IMR-90 (cell line): ENCODE measurements around the gene AADACL3. TPM values are rescaled to one million over a fixed set of nuclear protein-coding genes. Genes with fewer than 3 reads are reported as not detected.

ENCODE experiments used
- ATAC-seq: fragments of 200-7000 bp; cut with Tn5 transposase; 2 replicates; pipeline ENCODE4 v1.9.1; 2020; ENCODE audit warnings: low read depth, mild to moderate bottlenecking, moderate library complexity
- BruUV-seq: library from RNA; stranded (reverse); fragments of 400-500 nt; replicated peaks from 2 replicates; lab custom pipeline; 2021; lab: Mats Ljungman, UMichigan
- CTCF ChIA-PET: fragments of 300-600 bp; formaldehyde crosslinking; extraction: SDS; loops from one replicate; lab custom pipeline; 2021; ENCODE audit warnings: antibody characterized with exemption; lab: Yijun Ruan, JAX
- POLR2A ChIA-PET: fragments of 300-600 bp; sonication (Branson Sonifier 250); formaldehyde crosslinking; loops from one replicate; lab custom pipeline; 2022; ENCODE audit warnings: antibody characterized with exemption; ENCODE audit not compliant: unreplicated experiment; lab: Charles Lee
- DNase-seq: peaks from one replicate; pipeline ENCODE4 v3.0.0; 2013
- H2AFZ ChIP-seq: replicated peaks from 2 replicates; pipeline ENCODE3; 2013; ENCODE audit warnings: low read length, mild to moderate bottlenecking; ENCODE audit not compliant: poor library complexity
- H2AK5ac ChIP-seq: 2 replicates; pipeline ENCODE4 v1.6.1; 2013; ENCODE audit warnings: low read depth, low read length, inconsistent platforms
- H2AK9ac ChIP-seq: replicated peaks from 2 replicates; pipeline ENCODE3; 2013; ENCODE audit warnings: mild to moderate bottlenecking, low read depth, low read length, moderate library complexity; ENCODE audit not compliant: poor library complexity
- H2BK120ac ChIP-seq: 2 replicates; pipeline ENCODE4 v1.6.1; 2013; ENCODE audit warnings: low read depth, low read length, inconsistent platforms
- H2BK15ac ChIP-seq: 3 replicates; pipeline ENCODE4 v1.6.1; 2013; ENCODE audit warnings: low read depth, low read length, inconsistent platforms
- H2BK20ac ChIP-seq: 2 replicates; pipeline ENCODE4 v1.6.1; 2013; ENCODE audit warnings: low read depth, mild to moderate bottlenecking, inconsistent platforms, low read length, moderate library complexity
- H2BK5ac ChIP-seq: 2 replicates; pipeline ENCODE4 v1.6.1; 2013; ENCODE audit warnings: mild to moderate bottlenecking, low read depth, low read length, inconsistent platforms; ENCODE audit not compliant: poor library complexity, severe bottlenecking
- H3K14ac ChIP-seq: replicated peaks from 2 replicates; pipeline ENCODE4 v1.6.1; 2013; ENCODE audit warnings: low read depth, low read length, inconsistent platforms
- H3K18ac ChIP-seq: 2 replicates; pipeline ENCODE4 v1.6.1; 2013; ENCODE audit warnings: low read depth, low read length, control low read depth
- H3K23ac ChIP-seq: 2 replicates; pipeline ENCODE4 v1.6.1; 2013; ENCODE audit warnings: low read depth, low read length, inconsistent platforms
- H3K27ac ChIP-seq: 2 replicates; pipeline ENCODE4 v1.5.1; 2013; ENCODE audit warnings: mild to moderate bottlenecking, control low read depth, low read length; ENCODE audit not compliant: insufficient read depth
- H3K27me3 ChIP-seq: 2 replicates; pipeline ENCODE4 v1.6.1; 2013; ENCODE audit warnings: low read length; ENCODE audit not compliant: control insufficient read depth, insufficient read depth
- H3K36me3 ChIP-seq: 2 replicates; pipeline ENCODE4 v1.6.1; 2013; ENCODE audit warnings: low read length, mixed read lengths; ENCODE audit not compliant: control insufficient read depth, insufficient read depth
- H3K4ac ChIP-seq: 2 replicates; pipeline ENCODE4 v1.6.1; 2013; ENCODE audit warnings: low read depth, low read length, inconsistent platforms
- H3K4me1 ChIP-seq: 2 replicates; pipeline ENCODE4 v1.6.1; 2013; ENCODE audit warnings: low read length, mixed read lengths; ENCODE audit not compliant: control insufficient read depth, insufficient read depth
- H3K4me2 ChIP-seq: 2 replicates; pipeline ENCODE4 v1.6.1; 2013; ENCODE audit warnings: low read depth, mild to moderate bottlenecking, control low read depth, low read length, moderate library complexity
- H3K4me3 ChIP-seq: 2 replicates; pipeline ENCODE4 v1.5.1; 2013; ENCODE audit warnings: low read depth, mild to moderate bottlenecking, control low read depth, low read length, moderate library complexity; ENCODE audit not compliant: insufficient read depth
- H3K56ac ChIP-seq: 2 replicates; pipeline ENCODE4 v1.6.1; 2013; ENCODE audit warnings: low read length, inconsistent platforms; ENCODE audit not compliant: insufficient read depth; ENCODE audit errors: extremely low read depth
- H3K79me1 ChIP-seq, 2 experiments: 2 replicates each; pipeline ENCODE4 v1.6.1; 2013; ENCODE audit warnings: low read length in 2 of 2, inconsistent platforms in 1 of 2, low read depth in 1 of 2
- H3K9ac ChIP-seq: 2 replicates; pipeline ENCODE4 v1.6.1; 2013; ENCODE audit warnings: low read depth, low read length, control low read depth
- H3K9me1 ChIP-seq: 2 replicates; pipeline ENCODE4 v1.6.1; 2013; ENCODE audit warnings: low read length, inconsistent platforms; ENCODE audit not compliant: insufficient read depth
- H3K9me3 ChIP-seq: 2 replicates; pipeline ENCODE4 v1.6.1; 2013; ENCODE audit warnings: low read length; ENCODE audit not compliant: control insufficient read depth, insufficient read depth
- H4K20me1 ChIP-seq: 2 replicates; pipeline ENCODE4 v1.6.1; 2013; ENCODE audit warnings: low read length, inconsistent platforms; ENCODE audit not compliant: insufficient read depth
- H4K5ac ChIP-seq: 2 replicates; pipeline ENCODE4 v1.6.1; 2013; ENCODE audit warnings: mild to moderate bottlenecking, low read depth, low read length, control low read depth
- H4K8ac ChIP-seq, 2 experiments: 2 replicates each; pipeline ENCODE4 v1.6.1; 2013; ENCODE audit warnings: low read depth in 2 of 2, low read length in 2 of 2, control low read depth in 1 of 2, inconsistent platforms in 1 of 2
- H4K91ac ChIP-seq: 2 replicates; pipeline ENCODE4 v1.6.1; 2013; ENCODE audit warnings: low read depth, low read length, inconsistent platforms; ENCODE audit not compliant: insufficient read depth
- CEBPB ChIP-seq: IDR thresholded peaks from 2 replicates; pipeline ENCODE4 v1.6.1; 2012; ENCODE audit warnings: low read depth, low read length, improper control_type of control experiment
- CHD1 ChIP-seq: IDR thresholded peaks from 2 replicates; pipeline ENCODE4 v1.6.1; 2012; ENCODE audit warnings: low read depth, low read length, improper control_type of control experiment
- MAFK ChIP-seq: IDR thresholded peaks from 2 replicates; pipeline ENCODE4 v1.6.1; 2012; ENCODE audit warnings: low read depth, low read length, improper control_type of control experiment
- MAZ ChIP-seq: IDR thresholded peaks from 2 replicates; pipeline ENCODE4 v1.6.1; 2012; ENCODE audit warnings: low read depth, mild to moderate bottlenecking, low read length, improper control_type of control experiment, moderate library complexity, borderline replicate concordance
- WGBS, 2 experiments: methylation state at CpG; one replicate each; pipeline versions ENCODE4 v1.1.5 to v1.1.7; 2013; ENCODE audit warnings: missing lambda C conversion rate in 2 of 2; ENCODE audit not compliant: insufficient read length in 1 of 2; ENCODE audit errors: extremely low coverage in 2 of 2; 5-methylcytosine and 5-hydroxymethylcytosine counted together
- dilution Hi-C: fragments of 300-500 bp; cut with HindIII; formaldehyde crosslinking; loops from one replicate; pipeline ENCODE4 v1.14.3; 2018; ENCODE audit warnings: low sequenced_read_pairs; ENCODE audit not compliant: unreplicated experiment
- in situ Hi-C: fragments of 300-500 bp; cut with MboI; formaldehyde crosslinking; loops from 3 replicates; pipeline ENCODE4 v1.14.3; 2019; ENCODE audit warnings: low sequenced_read_pairs, inconsistent platforms, mixed read lengths
- intact Hi-C: fragments of 100-400 bp; cut with micrococcal nuclease; formaldehyde crosslinking; loops from 2 replicates; pipeline ENCODE4 v1.10.0; 2022
- polyA plus RNA-seq, 3 experiments: library from polyadenylated mRNA; depleted of rRNA; stranded (reverse); fragments of >200 nt; gene quantifications; 2 replicates each; pipeline ENCODE4 v1.2.3, GENCODE V29; 2012; ENCODE audit warnings: low replicate concordance in 1 of 3
- total RNA-seq: library from RNA; depleted of rRNA; stranded (reverse); fragments of >200 nt; gene quantifications from 2 replicates; pipeline ENCODE4 v1.2.3, GENCODE V29; 2012
- TF ChIP-seq, protein P1 (sequence below): fragments of 150-350 bp; IDR thresholded peaks from 2 replicates; pipeline ENCODE4 v1.6.1; 2016; ENCODE audit warnings: low read depth, mild to moderate bottlenecking, low read length, moderate library complexity, borderline replicate concordance

The AADACL3 gene
- total and polyA plus RNA-seq, 2 of the 4 experiments (the other 2 are of a cell fraction), result not detected

DNA sequence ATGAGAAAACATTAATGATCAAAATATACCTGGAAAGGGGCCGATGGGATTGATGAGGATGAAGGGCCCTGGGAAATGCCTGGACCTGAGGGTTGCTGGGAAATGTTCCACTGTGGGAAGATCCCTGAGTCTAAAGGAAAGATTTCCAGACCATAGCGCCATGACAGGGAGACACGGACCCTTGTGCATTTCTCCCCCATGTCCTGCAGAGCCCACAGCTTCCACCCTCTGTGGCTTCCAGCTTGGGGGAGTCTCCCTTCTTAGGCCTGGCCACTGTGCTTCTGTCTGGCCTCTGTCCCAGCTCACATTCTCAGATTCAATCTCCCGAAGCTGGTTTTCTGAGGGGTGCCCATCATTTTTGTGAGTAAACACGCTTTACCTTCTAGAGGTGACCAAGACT lies 56.6 kb downstream of the AADACL3 start:
- Histone ChIP-seq H4K20me1 (no peaks in the 10 kb centered on the region), H3K9me1 (no peaks in the 10 kb centered on the region), H3K4me1 (no peaks in the 10 kb centered on the region), H2AK5ac (no peak overlapping the region), H3K23ac (no peak overlapping the region), H3K9me3 (peaks cover 43% of the 10 kb centered on the region), H4K91ac (no peak overlapping the region), H3K4me3 (no peak overlapping the region), H4K5ac (no peak overlapping the region), H3K14ac (no peak overlapping the region), H3K56ac (no peak overlapping the region), H3K9ac (no peak overlapping the region), H3K18ac (no peak overlapping the region), H3K4ac (no peak overlapping the region), H3K79me1 (no peaks in the 10 kb centered on the region), H3K27me3 (no peaks in the 10 kb centered on the region), H3K27ac (no peak overlapping the region), H4K8ac (no peak overlapping the region), H2BK120ac (no peak overlapping the region), H3K4me2 (no peak overlapping the region), H2BK20ac (no peak overlapping the region), H2BK5ac (no peak overlapping the region), H2BK15ac (no peak overlapping the region), H3K36me3 (no peaks in the 10 kb centered on the region), H2AK9ac (no peak overlapping the region), H2AFZ (no peak overlapping the region)
- 60% methylated on average over 1 of the region's 5 CpGs; no CpG with 5 or more reads in 1 of the 2 experiments for WGBS, 2 experiments
- CTCF ChIA-PET, result no interaction called here
- ATAC-seq (no peak), DNase-seq (no peak)
- intact Hi-C loops (no loop called here), dilution Hi-C loops (no loop called here), in situ Hi-C loops (no loop called here)
- no peak for TF ChIP-seq MAFK
- no peak for TF ChIP-seq CHD1
- no peak for TF ChIP-seq CEBPB
- TF ChIP-seq, protein P1, sequence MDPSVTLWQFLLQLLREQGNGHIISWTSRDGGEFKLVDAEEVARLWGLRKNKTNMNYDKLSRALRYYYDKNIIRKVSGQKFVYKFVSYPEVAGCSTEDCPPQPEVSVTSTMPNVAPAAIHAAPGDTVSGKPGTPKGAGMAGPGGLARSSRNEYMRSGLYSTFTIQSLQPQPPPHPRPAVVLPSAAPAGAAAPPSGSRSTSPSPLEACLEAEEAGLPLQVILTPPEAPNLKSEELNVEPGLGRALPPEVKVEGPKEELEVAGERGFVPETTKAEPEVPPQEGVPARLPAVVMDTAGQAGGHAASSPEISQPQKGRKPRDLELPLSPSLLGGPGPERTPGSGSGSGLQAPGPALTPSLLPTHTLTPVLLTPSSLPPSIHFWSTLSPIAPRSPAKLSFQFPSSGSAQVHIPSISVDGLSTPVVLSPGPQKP, result no peak
- no peak for TF ChIP-seq MAZ
- POLR2A ChIA-PET, result no interaction called here
- BruUV-seq, result no TSS peak
